Measurements from ENCODE around the gene SRRM1. TPM values are rescaled to one million over a fixed set of nuclear protein-coding genes. Genes with fewer than 3 reads are reported as not detected.

SRRM1 gene
- total and polyA plus RNA-seq, 9 of the 15 experiments (the other 6 are each of a cell fraction or from before 2014, with no cell fraction given): 54.5 to 268 (median 115) TPM

- TF ChIP-seq CREB3L1 (IDR thresholded peaks at IDR 0.05; ENCODE audit: borderline replicate concordance, low read depth) (peak; percentile 8; the same call in 1 of the 2 replicates), ZNF165 (CRISPR knock-in tag; IDR thresholded peaks at IDR 0.05; ENCODE audit: borderline replicate concordance) (no peak), JUNB (CRISPR knock-in tag; conservative IDR thresholded peaks at IDR 0.05) (no peak), ZBTB17 (CRISPR knock-in tag; IDR thresholded peaks at IDR 0.05) (no peak), HOMEZ (CRISPR knock-in tag; IDR thresholded peaks at IDR 0.05) (no peak), SMARCE1 (IDR thresholded peaks at IDR 0.05) (0 out of 2 replicates have a peak, but pooled peaks have one; percentile 42), MAX (CRISPR knock-in tag; IDR thresholded peaks at IDR 0.05) (no peak), PHB (CRISPR knock-in tag; IDR thresholded peaks at IDR 0.05) (no peak), TCF15 (CRISPR knock-in tag; IDR thresholded peaks at IDR 0.05) (no peak), POLR3A (IDR thresholded peaks at IDR 0.05; ENCODE audit: borderline replicate concordance, extremely low read depth, insufficient read depth, insufficient read length) (no peak), DEAF1 (CRISPR knock-in tag; IDR thresholded peaks at IDR 0.05) (no peak), NCOA6 (IDR thresholded peaks at IDR 0.05) (no peak), STAT5A (IDR thresholded peaks at IDR 0.05; ENCODE audit: borderline replicate concordance, low read length) (no peak)
Measured at GRCh38 chr1:24643363-24644099, 429 bp downstream of the SRRM1 start (continued).
